Lung (tissue), 12 donors: ENCODE data around the gene ERC2. TPM values are rescaled to one million over a fixed set of nuclear protein-coding genes. Genes with fewer than 3 reads are reported as not detected.

Source experiments
- ATAC-seq: fragments of 200-7000 bp; cut with Tn5 transposase; one replicate; pipeline ENCODE4 v1.9.1; 2020; ENCODE audit warnings: moderate number of reproducible peaks; ENCODE audit not compliant: insufficient read depth, low FRiP score
- DNase-seq, 3 donors: peaks; one replicate each; pipeline ENCODE4 v3.0.0-alpha.2; 2013 to 2017
- H3K27ac ChIP-seq, 2 donors: one replicate each; pipeline ENCODE4 v1.5.1; 2013; ENCODE audit warnings: mild to moderate bottlenecking in 2 of 2, moderate library complexity in 2 of 2, control low read depth in 1 of 2, inconsistent platforms in 1 of 2, low read depth in 1 of 2, low read length in 1 of 2
- H3K27me3 ChIP-seq, 3 donors: one replicate each; pipeline ENCODE4 v1.5.1; 2013; ENCODE audit warnings: low read length in 2 of 3; ENCODE audit not compliant: control insufficient read depth in 3 of 3, insufficient read depth in 3 of 3
- H3K36me3 ChIP-seq, 4 donors: one replicate each; pipeline ENCODE4 v1.5.1; 2013; ENCODE audit warnings: low read length in 4 of 4, mild to moderate bottlenecking in 1 of 4, moderate library complexity in 1 of 4; ENCODE audit not compliant: control insufficient read depth in 4 of 4, insufficient read depth in 4 of 4
- H3K4me1 ChIP-seq, 5 donors: one replicate each; pipeline ENCODE4 v1.5.1; 2013; ENCODE audit warnings: low read length in 5 of 5, mild to moderate bottlenecking in 2 of 5, moderate library complexity in 1 of 5; ENCODE audit not compliant: control insufficient read depth in 5 of 5, insufficient read depth in 5 of 5
- H3K4me3 ChIP-seq: one replicate; pipeline ENCODE4 v1.5.1; 2013; ENCODE audit warnings: mild to moderate bottlenecking, control low read depth, moderate library complexity
- H3K9ac ChIP-seq, 2 donors: one replicate each; pipeline ENCODE4 v1.5.1; 2013; ENCODE audit warnings: low read length in 2 of 2, control low read depth in 1 of 2; ENCODE audit not compliant: insufficient read depth in 1 of 2
- H3K9me3 ChIP-seq, 4 donors: one replicate each; pipeline ENCODE4 v1.5.1; 2013; ENCODE audit warnings: low read length in 3 of 4, mild to moderate bottlenecking in 1 of 4, moderate library complexity in 1 of 4; ENCODE audit not compliant: control insufficient read depth in 4 of 4, insufficient read depth in 3 of 4
- CTCF ChIP-seq: IDR thresholded peaks from 2 replicates; pipeline ENCODE4 v1.5.1; 2012; ENCODE audit warnings: mild to moderate bottlenecking; ENCODE audit errors: control extremely low read depth, extremely low read depth
- WGBS, 2 donors: extraction: QIAGEN DNeasy Blood & Tissue Kit; methylation state at CpG; one replicate each; pipeline ENCODE4 v1.1.7; 2013; 5-methylcytosine and 5-hydroxymethylcytosine counted together
- polyA plus RNA-seq, 2 donors: library from polyadenylated mRNA; stranded (reverse); fragments of 200-250 nt; gene quantifications; one replicate each; pipeline ENCODE4 v1.2.1, GENCODE V29; 2013
- total RNA-seq, 2 donors: library from RNA; depleted of rRNA in 1 of 2; stranded (reverse); fragments of >200 nt in 1 of 2; gene quantifications; one replicate each; pipeline ENCODE4 v1.2.1, GENCODE V29; 2014 to 2021
- donor health status: control.
- donor health status: control.
- donor health status: Bipolar disorder and iron deficiency.
- donor health status: healthy.
- donor health status: DM: yes; HTN: yes; CAD: no.

ERC2 gene
- total and polyA plus RNA-seq, 4 donors = 0.20 to 3.5 (median 0.97) TPM

GRCh38 chr3:56370991-56371775 lies 97.1 kb downstream of the ERC2 start:
- Histone ChIP-seq H3K9ac (no peak overlapping the region), H3K4me1 (peaks cover 0 to 3% (median 0%) of the 10 kb centered on the region in 5 donors), H3K36me3 (no peaks in the 10 kb centered on the region), H3K9me3 (peaks cover 0 to 7% (median 2%) of the 10 kb centered on the region in 4 donors), H3K27ac (no peak overlapping the region), H3K4me3 (no peak overlapping the region), H3K27me3 (no peaks in the 10 kb centered on the region)
- no peak for DNase-seq
- no peak for ATAC-seq
- WGBS, 2 donors = 71% methylated on average over 3 of the region's 3 CpGs
- TF ChIP-seq CTCF = no peak

GRCh38 chr3:56369914-56370313 lies 98.4 kb downstream of the ERC2 start:
- no peak overlapping the region for H3K27ac ChIP-seq
- 93 to 97% methylated on average over 3 of the region's 3 CpGs for WGBS, 2 donors
- no peak overlapping the region for H3K4me3 ChIP-seq
- ATAC-seq (no peak), DNase-seq (no peak)
- no peaks in the 10 kb centered on the region for H3K27me3 ChIP-seq
- H3K4me1 ChIP-seq = peaks cover 0 to 3% (median 0%) of the 10 kb centered on the region in 5 donors
- H3K36me3 ChIP-seq = no peaks in the 10 kb centered on the region
- TF ChIP-seq CTCF = no peak
- H3K9ac ChIP-seq = no peak overlapping the region
- no peaks in the 10 kb centered on the region for H3K9me3 ChIP-seq

- ATAC-seq (no peak), DNase-seq (no peak)
- Histone ChIP-seq H3K9me3 (no peaks in the 10 kb centered on the region), H3K27me3 (no peaks in the 10 kb centered on the region), H3K4me3 (no peak overlapping the region), H3K36me3 (no peaks in the 10 kb centered on the region), H3K9ac (no peak overlapping the region), H3K27ac (no peak overlapping the region), H3K4me1 (peaks cover 0 to 3% (median 0%) of the 10 kb centered on the region in 5 donors)
- 82 to 88% methylated on average over 4 of the region's 4 CpGs for WGBS, 2 donors
- no peak for TF ChIP-seq CTCF
These were observed 99.4 kb downstream of the ERC2 start for GRCh38 chr3:56368846-56369245.
